ENCODE data around the gene SPATA17. TPM values are rescaled to one million over a fixed set of nuclear protein-coding genes. Genes with fewer than 3 reads are reported as not detected.

The SPATA17 gene
- total and polyA plus RNA-seq, 2 of the 13 experiments (the other 11 are each of a cell fraction or from before 2014, with no cell fraction given), result 0.48 to 1.7 TPM

- TF ChIP-seq ZBED4 (CRISPR knock-in tag; IDR thresholded peaks at IDR 0.05; ENCODE audit: borderline replicate concordance), result 0 out of 2 replicates have a peak, but pooled peaks have one; percentile 30
- TF ChIP-seq MBNL3 (CRISPR knock-in tag; conservative IDR thresholded peaks at IDR 0.05), result no peak
- no peak for TF ChIP-seq AGO1 (IDR thresholded peaks at IDR 0.05; ENCODE audit: low read depth, low read length, poor library complexity, severe bottlenecking)
- TF ChIP-seq PRPF4 (IDR thresholded peaks at IDR 0.05; ENCODE audit: low read depth, low read length, poor library complexity, severe bottlenecking), result no peak
- 0 out of 2 replicates have a peak, but pooled peaks have one; percentile 25 for TF ChIP-seq BCL3 (CRISPR knock-in tag; IDR thresholded peaks at IDR 0.05)
- no peak for TF ChIP-seq ZBTB37 (CRISPR knock-in tag; IDR thresholded peaks at IDR 0.05)
- TF ChIP-seq SP4 (CRISPR knock-in tag; IDR thresholded peaks at IDR 0.05), result no peak
- no peak for TF ChIP-seq ZFP82 (CRISPR knock-in tag; IDR thresholded peaks at IDR 0.05; ENCODE audit: borderline replicate concordance)
- no peak for TF ChIP-seq HOMEZ (CRISPR knock-in tag; IDR thresholded peaks at IDR 0.05; ENCODE audit: low read depth)
- TF ChIP-seq SIN3A (IDR thresholded peaks at IDR 0.05; ENCODE audit: borderline replicate concordance, low read depth, low read length), result peak; percentile 92
- no peak for TF ChIP-seq PCBP1 (IDR thresholded peaks at IDR 0.05; ENCODE audit: borderline replicate concordance, low read depth, low read length)
- TF ChIP-seq JUN (CRISPR knock-in tag; IDR thresholded peaks at IDR 0.05), result no peak
- peak; percentile 59 for TF ChIP-seq XRCC5 (optimal IDR thresholded peaks at IDR 0.05; ENCODE audit: low read length)
- TF ChIP-seq NFYC (CRISPR knock-in tag; IDR thresholded peaks at IDR 0.05), result no peak
- peak; percentile 61; the same call in 1 of the 2 replicates for TF ChIP-seq NKX3-1 (CRISPR knock-in tag; IDR thresholded peaks at IDR 0.05)
- TF ChIP-seq ZNF660 (CRISPR knock-in tag; IDR thresholded peaks at IDR 0.05; ENCODE audit: borderline replicate concordance, low read depth), result no peak
- 0 out of 2 replicates have a peak, but pooled peaks have one; percentile 40 for TF ChIP-seq ZBTB42 (CRISPR knock-in tag; IDR thresholded peaks at IDR 0.05)
- TF ChIP-seq PHF5A (CRISPR knock-in tag; IDR thresholded peaks at IDR 0.05; ENCODE audit: low read depth, unreplicated experiment), result no peak
- TF ChIP-seq PAF1 (CRISPR knock-in tag; IDR thresholded peaks at IDR 0.05), result no peak
- no peak for TF ChIP-seq ZNF451 (CRISPR knock-in tag; IDR thresholded peaks at IDR 0.05)
- TF ChIP-seq PAX8 (CRISPR knock-in tag; IDR thresholded peaks at IDR 0.05; ENCODE audit: borderline replicate concordance), result no peak
These were observed at the start of gene SPATA17, which contains the start of gene GPATCH2 (continued) for GRCh38 chr1:217630711-217631591.

Measured in HepG2 (cell line).